ENCODE results near the gene ERFL.

GRCh38 chr19:41958367-41959055 lies 30.3 kb upstream of the ERFL start:
- TF ChIP-seq TCF12 (IDR thresholded peaks at IDR 0.05; ENCODE audit: low read depth, low read length) = no peak
- TF ChIP-seq TAF1 (IDR thresholded peaks at IDR 0.05; ENCODE audit: low read depth, low read length) = peak; percentile 82

Measured in H1 (cell line).